Sigmoid colon (tissue), 4 donors: ENCODE measurements around the gene CPE.

Experiments used
- CTCF ChIP-seq, 4 experiments: fragments of 450-650 bp in 3 of 4; fragments of 200-600 bp in 1 of 4; IDR thresholded peaks; one replicate each; pipeline ENCODE4 v1.5.1; 2016 to 2019; ENCODE audit warnings: antibody characterized with exemption in 4 of 4, mild to moderate bottlenecking in 3 of 4, moderate library complexity in 2 of 4
- POLR2A ChIP-seq, 2 donors: fragments of 450-650 bp; IDR thresholded peaks; one replicate each; pipeline ENCODE4 v1.6.1; 2016; ENCODE audit warnings: antibody characterized with exemption in 2 of 2, mild to moderate bottlenecking in 2 of 2, moderate library complexity in 2 of 2
- POLR2AphosphoS5 ChIP-seq, 4 donors: sonication (generic); formaldehyde crosslinking; IDR thresholded peaks; one replicate each; pipeline ENCODE4 v1.6.1; 2017; ENCODE audit warnings: antibody characterized with exemption in 4 of 4

GRCh38 chr4:165359506-165359905 lies 19.3 kb upstream of the CPE start:
- TF ChIP-seq CTCF (IDR thresholded peaks at IDR 0.05): no peak
- TF ChIP-seq POLR2A (IDR thresholded peaks at IDR 0.05): no peak
- TF ChIP-seq POLR2AphosphoS5 (IDR thresholded peaks at IDR 0.05): no peak
